Endothelial cell of umbilical vein (primary cell): ENCODE results near the gene PDGFA. TPM values are rescaled to one million over a fixed set of nuclear protein-coding genes. Genes with fewer than 3 reads are reported as not detected.

ENCODE experiments used
- BruUV-seq: library from RNA; stranded (reverse); fragments of 400-500 nt; replicated peaks from 2 replicates; lab custom pipeline; 2021; lab: Mats Ljungman, UMichigan
- CTCF ChIA-PET: fragments of 300-600, 350-600 bp; sonication (Branson Sonifier 250); formaldehyde crosslinking; loops from one replicate; lab custom pipeline; 2021; ENCODE audit warnings: antibody characterized with exemption, inconsistent platforms; lab: Charles Lee
- POLR2A ChIA-PET: fragments of 300-600, 350-600 bp; sonication (Branson Sonifier 250); formaldehyde crosslinking; loops from one replicate; lab custom pipeline; 2021; ENCODE audit warnings: antibody characterized with exemption, inconsistent platforms; lab: Charles Lee
- DNase-seq: peaks from one replicate; pipeline ENCODE4 v3.0.0-alpha.2; 2011; ENCODE audit warnings: low read depth, low spot score
- FAIRE-seq: peaks from 2 replicates; lab custom pipeline; 2011; peaks lifted over from hg19 to GRCh38; lab: Jason Lieb, UNC
- H2AFZ ChIP-seq: 2 replicates; pipeline ENCODE4 v1.6.0; 2012; ENCODE audit warnings: low read depth, low read length, control low read depth, inconsistent platforms
- H3K27ac ChIP-seq: 2 replicates; pipeline ENCODE4 v1.5.1; 2011; ENCODE audit warnings: low read depth, mild to moderate bottlenecking, control low read depth, low read length, moderate library complexity; ENCODE audit not compliant: insufficient read depth
- H3K27me3 ChIP-seq, 2 experiments: 2 replicates each; pipeline versions ENCODE4 v1.6.0 to v1.6.1; 2011; ENCODE audit warnings: low read length in 2 of 2, mixed read lengths in 1 of 2; ENCODE audit not compliant: control insufficient read depth in 2 of 2, insufficient read depth in 2 of 2
- H3K36me3 ChIP-seq, 2 experiments: 2 replicates in 1 of 2; 3 replicates in 1 of 2; pipeline ENCODE4 v1.5.1; 2011; ENCODE audit warnings: low read length in 2 of 2, mild to moderate bottlenecking in 1 of 2, moderate library complexity in 1 of 2; ENCODE audit not compliant: control insufficient read depth in 2 of 2, insufficient read depth in 2 of 2; ENCODE audit errors: extremely low read depth in 1 of 2
- H3K4me1 ChIP-seq: 3 replicates; pipeline ENCODE4 v1.5.1; 2011; ENCODE audit warnings: mild to moderate bottlenecking, low read length; ENCODE audit not compliant: control insufficient read depth, insufficient read depth; ENCODE audit errors: extremely low read depth
- H3K4me2 ChIP-seq: 2 replicates; pipeline ENCODE4 v1.6.1; 2011; ENCODE audit warnings: low read length, control low read depth, mixed read lengths; ENCODE audit not compliant: insufficient read depth
- H3K4me3 ChIP-seq, 3 experiments: fragments of 200-600 bp in 1 of 3; sonication (generic), shearing (Covaris generic) in 1 of 3; replicated peaks in 1 of 3; 2 replicates each; pipeline ENCODE4 v1.5.1; 2011 to 2016; ENCODE audit warnings: control low read depth in 3 of 3, low read length in 3 of 3, mild to moderate bottlenecking in 2 of 3, inconsistent platforms in 1 of 3, low read depth in 1 of 3, moderate library complexity in 1 of 3; ENCODE audit not compliant: insufficient read depth in 1 of 3
- H3K79me2 ChIP-seq: 2 replicates; pipeline ENCODE4 v1.6.0; 2012; ENCODE audit warnings: low read length, inconsistent platforms; ENCODE audit not compliant: control insufficient read depth, insufficient read depth
- H3K9ac ChIP-seq: replicated peaks from 2 replicates; pipeline ENCODE3; 2011; ENCODE audit warnings: low read length, control low read depth; ENCODE audit not compliant: insufficient read depth; ENCODE audit errors: extremely low read depth
- H3K9me1 ChIP-seq: replicated peaks from 3 replicates; pipeline ENCODE4 v1.6.0; 2011; ENCODE audit warnings: mild to moderate bottlenecking, low read length; ENCODE audit not compliant: control insufficient read depth, insufficient read depth; ENCODE audit errors: extremely low read depth
- H3K9me3 ChIP-seq: replicated peaks from 2 replicates; pipeline ENCODE4 v1.5.1; 2012; ENCODE audit warnings: low read length, inconsistent platforms; ENCODE audit not compliant: control insufficient read depth, insufficient read depth
- H4K20me1 ChIP-seq: replicated peaks from 2 replicates; pipeline ENCODE3; 2011; ENCODE audit warnings: mild to moderate bottlenecking, low read length; ENCODE audit not compliant: control insufficient read depth, insufficient read depth; ENCODE audit errors: extremely low read depth
- EZH2 ChIP-seq: IDR thresholded peaks from 2 replicates; pipeline ENCODE4 v1.6.1; 2012; ENCODE audit warnings: borderline replicate concordance, low read depth, mild to moderate bottlenecking, moderate library complexity, low read length, inconsistent platforms; ENCODE audit not compliant: severe bottlenecking
- GATA2 ChIP-seq: IDR thresholded peaks from 2 replicates; pipeline ENCODE4 v1.7.0; 2011; ENCODE audit warnings: low read depth, mild to moderate bottlenecking, moderate library complexity, mixed read lengths, low read length; ENCODE audit not compliant: insufficient read length, insufficient read depth
- MAX ChIP-seq: IDR thresholded peaks from 2 replicates; pipeline ENCODE4 v1.6.1; 2011; ENCODE audit not compliant: insufficient read depth, insufficient read length
- MYC ChIP-seq: IDR thresholded peaks from one replicate; pipeline ENCODE4 v1.6.1; 2011; ENCODE audit warnings: mild to moderate bottlenecking, low read depth, low read length
- POLR2A ChIP-seq: IDR thresholded peaks from 2 replicates; pipeline ENCODE4 v1.6.1; 2012; ENCODE audit warnings: low read depth, mild to moderate bottlenecking, control low read depth, low read length
- POLR2AphosphoS5 ChIP-seq: IDR thresholded peaks from 2 replicates; pipeline ENCODE4 v1.6.1; 2012; ENCODE audit warnings: low read depth, mild to moderate bottlenecking, control low read depth, low read length, moderate library complexity; ENCODE audit not compliant: insufficient read depth
- dilution Hi-C: fragments of 300-500 bp; cut with MboI; formaldehyde crosslinking; loops from one replicate; pipeline ENCODE4 v1.15.0; 2019; ENCODE audit warnings: low sequenced_read_pairs; ENCODE audit not compliant: extremely low pct_ligation_motif_present
- intact Hi-C: fragments of 100-400 bp; cut with micrococcal nuclease; formaldehyde crosslinking; loops from one replicate; pipeline ENCODE4 v1.10.0; 2022
- polyA plus RNA-seq, 4 experiments: library from polyadenylated mRNA; depleted of rRNA in 3 of 4; stranded (reverse) in 3 of 4; unstranded in 1 of 4; fragments of >200 nt; gene quantifications; 2 replicates each; pipeline versions ENCODE4 v1.2.1 to v1.2.3, GENCODE V29; 2011 to 2012; ENCODE audit warnings: missing spikeins in 1 of 4
- total RNA-seq: library from RNA; stranded (reverse); gene quantifications from 2 replicates; pipeline ENCODE4 v1.2.3, GENCODE V29; 2021

Gene PDGFA
- total and polyA plus RNA-seq, 2 donors (not counting 3 experiments of a cell fraction or from before 2014, with no cell fraction given): 17.4 to 62.4 TPM

GRCh38 chr7:518630-519483 lies 789 bp downstream of the PDGFA start:
- FAIRE-seq (peak; percentile 90), DNase-seq (peak; percentile 72)
- H3K9me1 ChIP-seq: no peaks in the 10 kb centered on the region
- dilution Hi-C loops: no loop called here
- peaks cover 50% of the 10 kb centered on the region for H3K79me2 ChIP-seq
- H2AFZ ChIP-seq: no peak overlapping the region
- POLR2A ChIA-PET: interaction anchor here (0.6 to 0.7 kb wide), 4 partner anchors 31 to 159 kb away, joined by 3 to 6 read pairs (median 4); no protein-coding TSS in a partner anchor
- H3K36me3 ChIP-seq: no peaks in the 10 kb centered on the region
- peaks cover 9 to 11% of the 10 kb centered on the region in 2 experiments for H3K27me3 ChIP-seq
- H3K9me3 ChIP-seq: no peaks in the 10 kb centered on the region
- no peaks in the 10 kb centered on the region for H4K20me1 ChIP-seq
- BruUV-seq: TSS peak; percentile 76
- peaks cover 30% of the 10 kb centered on the region for H3K4me1 ChIP-seq
- peak overlapping the region; percentile 79 to 85 (median 83) for H3K4me3 ChIP-seq
- intact Hi-C loops: loop anchor here (1.0 to 5.0 kb wide), 6 partner anchors 19 to 253 kb away; partner anchors contain the start of genes DNAAF5 and PRKAR1B
- peak overlapping the region; percentile 13 for H3K27ac ChIP-seq
- TF ChIP-seq MAX (no peak), POLR2AphosphoS5 (peak; percentile 89), GATA2 (no peak), POLR2A (peak; percentile 75), EZH2 (no peak), MYC (no peak)
- CTCF ChIA-PET: interaction anchor here (0.9 to 3.3 kb wide), 6 partner anchors 53 to 255 kb away, joined by 4 to 34 read pairs (median 6); no protein-coding TSS in a partner anchor
- H3K4me2 ChIP-seq: peak overlapping the region; percentile 31
- peak overlapping the region; percentile 49 for H3K9ac ChIP-seq
